Measurements from ENCODE around the gene RGS1. TPM values are rescaled to one million over a fixed set of nuclear protein-coding genes. Genes with fewer than 3 reads are reported as not detected.

Gene RGS1
- total RNA-seq, 1 donor from 2014 or later = 12.0 TPM

DNA sequence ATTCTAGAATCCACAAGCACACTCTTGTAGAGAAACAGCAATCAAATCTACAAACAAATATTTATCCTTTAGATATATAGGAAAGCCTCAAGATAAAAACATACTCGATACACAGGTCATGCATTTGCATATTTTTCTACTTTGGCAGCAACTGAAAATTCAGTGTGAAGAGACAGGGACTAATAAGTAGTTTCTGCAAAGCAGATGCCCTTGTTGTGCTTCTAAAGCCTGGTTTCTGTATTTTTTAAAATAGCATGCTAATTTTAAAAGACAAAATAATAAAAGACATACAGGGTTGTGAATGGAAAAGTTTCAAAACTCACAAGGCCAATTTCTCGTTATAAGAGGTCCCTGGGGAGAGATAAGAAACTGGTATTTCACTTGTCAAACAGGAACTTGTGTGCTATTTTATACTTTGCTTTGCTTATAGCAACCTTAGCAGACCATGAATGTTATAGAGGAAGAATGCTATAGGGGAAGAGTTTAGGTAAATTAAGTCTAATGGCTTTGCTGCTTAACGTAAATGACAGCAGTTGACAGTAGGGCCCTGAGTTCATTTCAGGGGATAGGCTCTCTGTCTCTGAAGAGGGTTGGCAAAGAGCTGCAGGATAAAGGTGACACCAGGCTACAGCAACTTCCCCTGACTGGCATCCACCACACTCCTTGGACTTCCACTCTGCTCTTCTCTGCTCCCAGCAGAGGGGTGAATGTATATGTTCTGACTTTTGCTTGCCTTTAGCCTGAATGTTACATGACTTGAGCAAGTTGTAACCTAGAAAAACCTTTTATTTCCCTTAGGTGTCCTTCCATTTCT is 51.0 kb downstream of the RGS1 start:
- Mint-ChIP-seq H3K4me1 (ENCODE audit: low read depth) (no peaks in the 10 kb centered on the region), H3K27ac (no peak overlapping the region), H3K27me3 (ENCODE audit: insufficient read depth) (peaks cover 20% of the 10 kb centered on the region), H3K36me3 (ENCODE audit: low read depth) (no peaks in the 10 kb centered on the region), H3K9me3 (no peaks in the 10 kb centered on the region), H3K4me3 (no peak overlapping the region)
- no peak for DNase-seq (ENCODE audit: low spot score)
- intact Hi-C loops (cut with micrococcal nuclease) = no loop called here

DNA sequence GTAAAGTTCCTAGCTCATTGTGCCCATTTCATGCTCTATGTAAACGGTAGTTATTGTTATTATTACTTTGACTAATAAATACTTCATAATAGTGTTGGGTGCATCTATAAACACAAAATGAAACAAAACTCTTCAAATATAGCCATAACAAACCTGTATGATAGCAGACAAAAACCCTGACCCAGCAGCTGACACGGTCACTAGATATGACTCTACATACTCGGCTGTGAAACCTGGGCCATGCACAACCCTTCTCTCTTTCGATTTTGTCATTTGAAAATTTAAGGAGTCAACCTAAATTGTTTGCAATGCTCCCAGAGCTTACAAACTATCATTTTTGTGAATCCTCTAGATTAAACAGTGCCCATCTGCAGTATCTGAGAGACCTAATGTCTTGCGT is 52.3 kb downstream of the RGS1 start:
- intact Hi-C loops (cut with micrococcal nuclease) = no loop called here

DNA sequence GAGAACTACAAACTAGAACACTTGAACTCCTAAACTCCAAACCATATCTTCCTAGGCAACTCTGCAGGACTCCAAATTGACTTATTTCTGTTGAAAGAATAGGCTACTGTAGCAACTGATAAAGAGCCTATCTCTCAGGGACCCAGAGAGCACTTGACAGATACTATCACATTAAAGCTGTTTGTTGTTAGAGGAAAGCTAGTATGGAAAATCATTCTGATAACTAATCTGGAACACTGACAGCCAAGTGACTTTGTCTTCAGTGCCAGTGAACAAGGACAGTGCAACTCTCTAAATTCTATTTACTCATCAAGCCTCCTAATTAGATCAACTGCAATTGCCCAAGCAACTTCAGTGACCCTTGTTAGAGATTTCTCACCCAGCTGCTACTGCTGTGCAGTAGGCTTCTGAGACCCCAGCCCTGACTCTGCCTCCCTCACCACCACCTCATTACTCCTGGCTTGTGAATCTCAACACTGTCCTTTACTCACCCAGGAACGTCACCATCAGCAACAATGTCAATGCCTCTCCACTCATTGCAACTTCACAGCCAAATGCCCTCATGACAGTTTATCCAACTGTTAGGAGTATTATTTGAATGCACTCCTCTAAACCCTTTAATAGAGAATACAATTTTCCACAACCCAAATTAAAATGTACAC is 53.0 kb downstream of the RGS1 start:
- no peak for DNase-seq (ENCODE audit: low spot score)
- H3K4me3 Mint-ChIP-seq = no peak overlapping the region
- no peaks in the 10 kb centered on the region for H3K4me1 Mint-ChIP-seq (ENCODE audit: low read depth)
- H3K27me3 Mint-ChIP-seq (ENCODE audit: insufficient read depth) = peaks cover 20% of the 10 kb centered on the region
- no peaks in the 10 kb centered on the region for H3K9me3 Mint-ChIP-seq
- no peaks in the 10 kb centered on the region for H3K36me3 Mint-ChIP-seq (ENCODE audit: low read depth)
- H3K27ac Mint-ChIP-seq = no peak overlapping the region
- intact Hi-C loops (cut with micrococcal nuclease) = no loop called here

More for the DNA sequence above, 52.3 kb downstream of the RGS1 start:
- H3K9me3 Mint-ChIP-seq = no peaks in the 10 kb centered on the region
- H3K4me1 Mint-ChIP-seq (ENCODE audit: low read depth) = no peaks in the 10 kb centered on the region
- no peak overlapping the region for H3K4me3 Mint-ChIP-seq
- no peak overlapping the region for H3K27ac Mint-ChIP-seq
- H3K36me3 Mint-ChIP-seq (ENCODE audit: low read depth) = no peaks in the 10 kb centered on the region
- H3K27me3 Mint-ChIP-seq (ENCODE audit: insufficient read depth) = peaks cover 20% of the 10 kb centered on the region
- no peak for DNase-seq (ENCODE audit: low spot score)

DNA sequence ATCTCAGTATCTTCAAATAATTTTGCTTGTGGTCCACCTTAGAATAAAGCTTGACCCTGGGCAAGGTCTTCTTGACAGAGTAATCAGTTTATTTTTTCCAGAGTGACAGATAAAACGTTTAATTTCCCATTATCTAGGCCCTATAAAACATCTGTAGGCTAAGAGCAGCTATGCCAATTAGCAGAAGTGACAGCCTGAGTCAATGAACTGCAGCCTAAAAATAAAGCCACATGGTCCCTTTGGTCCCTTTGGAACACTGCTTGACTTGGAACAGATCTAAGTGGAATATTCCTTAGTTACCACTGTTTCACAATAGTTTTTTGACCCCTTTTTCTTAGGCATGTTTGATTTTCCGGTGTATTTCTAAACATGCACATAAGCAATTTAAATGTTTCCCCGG is 54.0 kb downstream of the RGS1 start:
- Mint-ChIP-seq H3K9me3 (no peaks in the 10 kb centered on the region), H3K4me3 (no peak overlapping the region), H3K36me3 (ENCODE audit: low read depth) (no peaks in the 10 kb centered on the region), H3K27ac (no peak overlapping the region), H3K4me1 (ENCODE audit: low read depth) (no peaks in the 10 kb centered on the region), H3K27me3 (ENCODE audit: insufficient read depth) (peaks cover 17% of the 10 kb centered on the region)
- no peak for DNase-seq (ENCODE audit: low spot score)
- intact Hi-C loops (cut with micrococcal nuclease) = no loop called here

Other genes starting within 250 kb of the RGS1 start
- gene RGS13, start 60.4 kb downstream of the RGS1 start, total RNA-seq = not detected in 2 replicates
- gene RGS2, start 233.3 kb downstream of the RGS1 start, total RNA-seq = 11.3 and 12.1 TPM in 2 replicates